ENCODE results near the gene PROX2. TPM values are rescaled to one million over a fixed set of nuclear protein-coding genes. Genes with fewer than 3 reads are reported as not detected.

Gene PROX2
- total and polyA plus RNA-seq, 9 of the 15 experiments (the other 6 are each of a cell fraction or from before 2014, with no cell fraction given): not detected

DNA sequence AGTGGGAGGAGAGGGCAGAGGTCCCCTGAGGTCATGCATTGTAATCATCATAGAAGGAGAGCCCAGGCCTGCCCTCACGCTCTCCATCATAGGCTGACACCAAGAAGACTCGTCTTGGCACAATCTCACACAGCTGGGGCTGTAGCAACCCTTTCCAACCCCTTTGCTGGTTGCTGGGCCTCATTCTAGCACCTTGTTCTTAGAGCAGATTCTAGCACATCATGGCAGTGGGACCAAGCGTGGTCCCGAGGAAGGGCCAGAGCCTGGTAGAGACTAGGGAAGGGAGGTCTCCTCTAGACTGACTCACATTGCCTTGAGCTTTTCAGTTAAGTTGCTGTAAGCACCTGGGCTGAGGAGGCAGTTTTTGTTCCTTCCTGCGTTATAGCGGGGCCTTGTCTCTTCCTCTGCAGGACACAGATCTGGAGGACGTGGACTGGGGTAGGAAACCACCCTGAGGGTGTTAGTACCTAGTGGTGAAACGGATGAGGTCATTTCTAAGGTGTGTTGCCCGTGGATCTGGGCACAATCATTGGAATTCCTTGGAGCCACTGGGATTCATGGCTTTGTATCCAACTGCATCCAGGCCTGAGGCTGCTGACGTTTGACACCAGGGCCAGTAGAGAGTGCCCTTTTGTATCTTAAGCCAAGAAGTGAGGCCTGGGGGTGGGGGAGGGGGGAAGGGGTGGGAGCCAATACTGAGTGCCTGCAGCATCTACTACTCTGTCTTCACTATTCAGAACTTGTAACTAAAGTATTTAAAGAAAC lies 27.2 kb upstream of the PROX2 start:
- H2AFZ ChIP-seq (ENCODE audit: low read depth, low read length): no peak overlapping the region
- ATAC-seq (no peak), FAIRE-seq (no peak), DNase-seq (ENCODE audit: extremely low read depth in 1 of 4, low spot score in 3 of 4) (no peak)
- no peak overlapping the region for H3K4me3 ChIP-seq
- CTCF ChIA-PET (ENCODE audit: low intra/inter-chr PET ratio): no interaction called here
- in situ Hi-C loops (cut with MboI): loop anchor here (5.0 kb wide), 1 partner anchor 41 kb away; no protein-coding TSS in a partner anchor
- no peaks in the 10 kb centered on the region for H3K9me3 ChIP-seq (replicated peaks; ENCODE audit: control insufficient read depth, insufficient read depth, low read depth, low read length)
- H3K4me1 ChIP-seq (replicated peaks in 1 of 2; ENCODE audit: control insufficient read depth in 2 of 2, insufficient read depth in 2 of 2, low read length in 2 of 2): peaks cover 4 to 17% of the 10 kb centered on the region in 2 experiments; a peak in 3 of 5 replicates
- no peaks in the 10 kb centered on the region for H3K79me2 ChIP-seq (ENCODE audit: control insufficient read depth, insufficient read depth, low read length)
- TF ChIP-seq, protein P1, sequence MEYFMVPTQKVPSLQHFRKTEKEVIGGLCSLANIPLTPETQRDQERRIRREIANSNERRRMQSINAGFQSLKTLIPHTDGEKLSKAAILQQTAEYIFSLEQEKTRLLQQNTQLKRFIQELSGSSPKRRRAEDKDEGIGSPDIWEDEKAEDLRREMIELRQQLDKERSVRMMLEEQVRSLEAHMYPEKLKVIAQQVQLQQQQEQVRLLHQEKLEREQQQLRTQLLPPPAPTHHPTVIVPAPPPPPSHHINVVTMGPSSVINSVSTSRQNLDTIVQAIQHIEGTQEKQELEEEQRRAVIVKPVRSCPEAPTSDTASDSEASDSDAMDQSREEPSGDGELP (CRISPR knock-in tag; IDR thresholded peaks at IDR 0.05; ENCODE audit: borderline replicate concordance): no peak
- no peak for TF ChIP-seq EP300 (IDR thresholded peaks at IDR 0.05; ENCODE audit: low read length)
- no peak for TF ChIP-seq CSDE1 (IDR thresholded peaks at IDR 0.05)
- POLR2A ChIA-PET: interaction anchor here (0.6 kb wide), 2 partner anchors 165 to 264 kb away, joined by 3 read pairs; no protein-coding TSS in a partner anchor
- no peak overlapping the region for H3K27ac ChIP-seq (ENCODE audit: extremely low read depth, low read depth, low read length)
- no peaks in the 10 kb centered on the region for H3K27me3 ChIP-seq (ENCODE audit: control insufficient read depth in 2 of 2, insufficient read depth in 2 of 2, low read length in 2 of 2)
- H3K4me2 ChIP-seq (ENCODE audit: insufficient read depth, low read length): no peak overlapping the region
- H4K20me1 ChIP-seq (replicated peaks; ENCODE audit: control insufficient read depth, insufficient read depth, low read length): no peaks in the 10 kb centered on the region; the same call in 1 of the 2 replicates
- H3K36me3 ChIP-seq (ENCODE audit: control insufficient read depth, insufficient read depth, low read length): peaks cover 70% of the 10 kb centered on the region; the same call in 2 of the 3 replicates
- no peak overlapping the region for H3K9ac ChIP-seq (ENCODE audit: insufficient read depth in 1 of 2, low read depth in 2 of 2, low read length in 2 of 2)
- BruUV-seq (replicated peaks): TSS peak; percentile 35
- 76% methylated on average over 5 of the region's 10 CpGs for WGBS (ENCODE audit: insufficient coverage, low coverage, missing lambda C conversion rate)
- intact Hi-C loops (cut with micrococcal nuclease): no loop called here
- no peaks in the 10 kb centered on the region for H3K9me1 ChIP-seq (ENCODE audit: control insufficient read depth, insufficient read depth, low read length)

DNA sequence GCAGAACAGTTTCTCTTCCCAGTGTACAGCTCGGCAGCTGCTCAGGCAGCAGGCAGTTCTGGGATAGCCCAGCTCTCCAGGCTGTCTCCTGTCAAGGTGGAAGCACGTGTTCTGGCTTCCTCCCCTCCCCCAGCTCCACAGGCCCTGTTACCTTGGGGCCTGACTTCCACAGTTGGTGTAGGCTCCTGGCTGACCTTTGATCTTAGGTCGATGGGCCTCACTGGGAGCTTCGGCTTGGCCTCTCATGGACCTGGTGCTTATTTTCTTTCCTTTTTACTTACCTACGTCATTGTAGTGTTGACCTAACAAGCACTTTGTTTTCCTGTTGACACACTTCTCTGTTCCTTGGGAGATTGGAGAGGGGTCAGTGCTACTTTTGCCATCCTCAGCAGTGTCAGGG lies 22.7 kb upstream of the PROX2 start:
- Histone ChIP-seq H3K27ac (ENCODE audit: extremely low read depth, low read depth, low read length) (no peak overlapping the region), H3K36me3 (ENCODE audit: control insufficient read depth, insufficient read depth, low read length) (peaks cover 96% of the 10 kb centered on the region), H3K4me2 (ENCODE audit: insufficient read depth, low read length) (no peak overlapping the region), H3K9me3 (replicated peaks; ENCODE audit: control insufficient read depth, insufficient read depth, low read depth, low read length) (no peaks in the 10 kb centered on the region), H3K4me1 (replicated peaks in 1 of 2; ENCODE audit: control insufficient read depth in 2 of 2, insufficient read depth in 2 of 2, low read length in 2 of 2) (no peaks in the 10 kb centered on the region; a peak in 1 of 5 replicates), H3K9me1 (ENCODE audit: control insufficient read depth, insufficient read depth, low read length) (no peaks in the 10 kb centered on the region), H4K20me1 (replicated peaks; ENCODE audit: control insufficient read depth, insufficient read depth, low read length) (no peaks in the 10 kb centered on the region; the same call in 1 of the 2 replicates), H3K79me2 (ENCODE audit: control insufficient read depth, insufficient read depth, low read length) (no peaks in the 10 kb centered on the region), H3K9ac (ENCODE audit: insufficient read depth in 1 of 2, low read depth in 2 of 2, low read length in 2 of 2) (no peak overlapping the region), H2AFZ (ENCODE audit: low read depth, low read length) (no peak overlapping the region), H3K4me3 (no peak overlapping the region), H3K27me3 (ENCODE audit: control insufficient read depth in 2 of 2, insufficient read depth in 2 of 2, low read length in 2 of 2) (no peaks in the 10 kb centered on the region)
- ChIA-PET CTCF (ENCODE audit: low intra/inter-chr PET ratio) (no interaction called here), POLR2A (interaction anchor here (1.6 kb wide), 1 partner anchor 10 kb away, joined by 7 read pairs; no protein-coding TSS in a partner anchor)
- ATAC-seq (no peak), DNase-seq (ENCODE audit: extremely low read depth in 1 of 4, low spot score in 3 of 4) (no peak), FAIRE-seq (no peak)
- in situ Hi-C loops (cut with MboI): no loop called here
- BruUV-seq (replicated peaks): no TSS peak
- intact Hi-C loops (cut with micrococcal nuclease): no loop called here
- 90% methylated on average over 3 of the region's 5 CpGs for WGBS (ENCODE audit: insufficient coverage, low coverage, missing lambda C conversion rate)
- TF ChIP-seq, protein P2, sequence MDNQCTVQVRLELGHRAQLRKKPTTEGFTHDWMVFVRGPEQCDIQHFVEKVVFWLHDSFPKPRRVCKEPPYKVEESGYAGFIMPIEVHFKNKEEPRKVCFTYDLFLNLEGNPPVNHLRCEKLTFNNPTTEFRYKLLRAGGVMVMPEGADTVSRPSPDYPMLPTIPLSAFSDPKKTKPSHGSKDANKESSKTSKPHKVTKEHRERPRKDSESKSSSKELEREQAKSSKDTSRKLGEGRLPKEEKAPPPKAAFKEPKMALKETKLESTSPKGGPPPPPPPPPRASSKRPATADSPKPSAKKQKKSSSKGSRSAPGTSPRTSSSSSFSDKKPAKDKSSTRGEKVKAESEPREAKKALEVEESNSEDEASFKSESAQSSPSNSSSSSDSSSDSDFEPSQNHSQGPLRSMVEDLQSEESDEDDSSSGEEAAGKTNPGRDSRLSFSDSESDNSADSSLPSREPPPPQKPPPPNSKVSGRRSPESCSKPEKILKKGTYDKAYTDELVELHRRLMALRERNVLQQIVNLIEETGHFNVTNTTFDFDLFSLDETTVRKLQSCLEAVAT (IDR thresholded peaks at IDR 0.05): no peak
- TF ChIP-seq, protein P3, sequence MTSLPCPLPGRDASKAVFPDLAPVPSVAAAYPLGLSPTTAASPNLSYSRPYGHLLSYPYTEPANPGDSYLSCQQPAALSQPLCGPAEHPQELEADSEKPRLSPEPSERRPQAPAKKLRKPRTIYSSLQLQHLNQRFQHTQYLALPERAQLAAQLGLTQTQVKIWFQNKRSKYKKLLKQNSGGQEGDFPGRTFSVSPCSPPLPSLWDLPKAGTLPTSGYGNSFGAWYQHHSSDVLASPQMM (CRISPR knock-in tag; IDR thresholded peaks at IDR 0.05): no peak
- TF ChIP-seq ZNF384 (IDR thresholded peaks at IDR 0.05; ENCODE audit: low read depth, low read length) (no peak), KDM4B (IDR thresholded peaks at IDR 0.05; ENCODE audit: borderline replicate concordance in 2 of 2, low read depth in 1 of 2) (no peak), TAF7 (tag; IDR thresholded peaks at IDR 0.05) (no peak), ZNF316 (IDR thresholded peaks at IDR 0.05) (no peak), CBX1 (IDR thresholded peaks at IDR 0.05; ENCODE audit: low read depth) (no peak)
- TF ChIP-seq, protein P4, sequence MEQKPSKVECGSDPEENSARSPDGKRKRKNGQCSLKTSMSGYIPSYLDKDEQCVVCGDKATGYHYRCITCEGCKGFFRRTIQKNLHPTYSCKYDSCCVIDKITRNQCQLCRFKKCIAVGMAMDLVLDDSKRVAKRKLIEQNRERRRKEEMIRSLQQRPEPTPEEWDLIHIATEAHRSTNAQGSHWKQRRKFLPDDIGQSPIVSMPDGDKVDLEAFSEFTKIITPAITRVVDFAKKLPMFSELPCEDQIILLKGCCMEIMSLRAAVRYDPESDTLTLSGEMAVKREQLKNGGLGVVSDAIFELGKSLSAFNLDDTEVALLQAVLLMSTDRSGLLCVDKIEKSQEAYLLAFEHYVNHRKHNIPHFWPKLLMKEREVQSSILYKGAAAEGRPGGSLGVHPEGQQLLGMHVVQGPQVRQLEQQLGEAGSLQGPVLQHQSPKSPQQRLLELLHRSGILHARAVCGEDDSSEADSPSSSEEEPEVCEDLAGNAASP (IDR thresholded peaks at IDR 0.05): no peak
